22Rv1 (cell line): Measurements from ENCODE around the gene PRAMEF20.
"Not testable (repeated sequence)": the region's sequence is repeated elsewhere in the genome, so short reads cannot be mapped to it uniquely, and the experiment has no call there.

Experiments
- H3K27ac ChIP-seq: fragments of 450-650 bp; 2 replicates; pipeline ENCODE4 v1.5.1; 2017
- CTCF ChIP-seq: fragments of 450-650 bp; IDR thresholded peaks from 2 replicates; pipeline ENCODE4 v1.5.1; 2017; ENCODE audit warnings: mild to moderate bottlenecking
- ZFX ChIP-seq: fragments of 450-650 bp; IDR thresholded peaks from 2 replicates; pipeline ENCODE4 v1.6.1; 2017; ENCODE audit warnings: antibody characterized with exemption, borderline replicate concordance

PRAMEF20 gene

GRCh38 chr1:13435458-13435857 lies 25.2 kb downstream of the PRAMEF20 start:
- TF ChIP-seq CTCF (no peak), ZFX (no peak)

DNA sequence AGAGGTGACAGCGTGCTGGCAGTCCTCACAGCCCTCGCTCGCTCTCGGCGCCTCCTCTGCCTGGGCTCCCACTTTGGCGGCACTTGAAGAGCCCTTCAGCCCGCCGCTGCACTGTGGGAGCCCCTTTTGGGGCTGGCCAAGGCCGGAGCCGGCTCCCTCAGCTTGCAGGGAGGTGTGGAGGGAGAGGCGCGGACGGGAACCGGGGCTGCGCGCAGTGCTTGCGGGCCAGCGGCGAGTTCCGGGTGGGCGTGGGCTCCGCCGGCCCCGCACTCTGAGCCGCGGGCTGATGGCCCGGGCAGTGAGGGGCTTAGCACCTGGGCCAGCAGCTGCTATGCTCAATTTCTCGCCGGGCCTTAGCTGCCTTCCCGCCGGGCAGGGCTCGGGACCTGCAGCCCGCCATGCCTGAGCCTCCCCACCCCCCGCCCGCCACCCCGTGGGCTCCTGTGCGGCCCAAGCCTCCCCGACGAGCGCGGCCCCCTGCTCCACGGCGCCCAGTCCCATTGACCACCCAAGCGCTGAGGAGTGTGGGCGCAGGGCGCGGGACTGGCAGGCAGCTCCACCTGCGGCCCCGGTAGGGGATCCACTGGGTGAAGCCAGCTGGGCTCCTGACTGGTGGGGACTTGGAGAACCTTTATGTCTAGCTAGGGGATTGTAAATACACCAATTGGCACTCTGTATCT lies 29.0 kb downstream of the PRAMEF20 start:
- H3K27ac ChIP-seq: not testable (repeated sequence)

More at GRCh38 chr1:13435458-13435857, 25.2 kb downstream of the PRAMEF20 start:
- H3K27ac ChIP-seq: no peak overlapping the region

GRCh38 chr1:13443335-13443979 lies 33.2 kb downstream of the PRAMEF20 start:
- TF ChIP-seq CTCF: no peak
- no peak for TF ChIP-seq ZFX
- no peak overlapping the region for H3K27ac ChIP-seq

- no peak for TF ChIP-seq ZFX
- no peak overlapping the region for H3K27ac ChIP-seq
Measured at GRCh38 chr1:13450204-13450603, 40.0 kb downstream of the PRAMEF20 start.

DNA sequence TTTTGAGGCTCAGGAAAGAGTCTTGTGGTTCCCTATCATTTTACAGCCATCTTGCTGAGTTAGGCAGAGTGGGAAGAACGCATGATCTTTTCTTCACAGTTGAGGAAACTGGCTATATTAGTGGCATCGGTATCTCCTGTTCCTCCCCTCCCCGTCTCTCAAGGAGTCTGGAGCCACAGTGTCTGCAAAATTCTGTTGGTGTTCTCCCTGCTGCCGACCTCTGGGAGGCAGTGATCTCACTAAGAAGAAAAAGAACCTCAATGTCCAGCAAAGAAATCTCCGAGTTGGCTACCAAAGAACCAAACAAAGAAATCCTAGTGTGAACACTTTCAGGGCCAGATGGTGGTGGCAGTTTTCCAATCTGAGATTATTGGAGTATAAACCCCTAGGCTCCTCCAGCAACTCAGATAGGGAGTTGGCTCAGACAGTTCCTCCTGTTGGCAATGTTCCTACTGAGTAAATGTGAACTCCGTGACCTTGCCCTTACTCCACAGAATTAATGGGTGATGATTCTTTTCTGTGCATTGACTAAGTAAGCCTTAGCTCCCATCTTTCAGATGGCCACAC lies 41.2 kb downstream of the PRAMEF20 start:
- TF ChIP-seq CTCF: no peak
- TF ChIP-seq ZFX: no peak
- H3K27ac ChIP-seq: no peak overlapping the region

GRCh38 chr1:13456904-13457532 lies 46.8 kb downstream of the PRAMEF20 start:
- TF ChIP-seq CTCF: no peak
- TF ChIP-seq ZFX: no peak
- no peak overlapping the region for H3K27ac ChIP-seq

- TF ChIP-seq CTCF: no peak
- no peak for TF ChIP-seq ZFX
Measured at GRCh38 chr1:13461977-13462376, 51.7 kb downstream of the PRAMEF20 start.

DNA sequence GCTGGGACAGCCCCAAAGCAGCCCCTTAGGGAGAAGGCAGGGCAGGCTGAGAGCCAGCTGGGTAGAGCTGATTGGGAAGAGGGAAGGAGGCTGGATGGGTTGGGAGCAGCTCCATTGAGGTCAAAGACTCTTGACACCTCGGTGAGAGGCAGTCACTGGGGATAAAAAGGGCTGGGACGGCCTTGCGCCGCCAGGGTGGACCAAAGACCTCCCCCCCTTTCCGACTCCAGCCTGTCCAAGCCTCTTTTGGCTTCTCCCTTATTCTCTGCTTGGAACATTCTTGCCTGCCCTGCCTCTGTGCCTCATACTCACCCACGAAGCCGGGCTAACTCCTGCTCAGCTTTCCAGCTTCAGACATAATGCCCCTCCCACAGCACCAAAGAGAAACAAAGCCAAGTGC lies 52.4 kb downstream of the PRAMEF20 start:
- TF ChIP-seq CTCF: no peak
- TF ChIP-seq ZFX: no peak

More at GRCh38 chr1:13461977-13462376, 51.7 kb downstream of the PRAMEF20 start:
- H3K27ac ChIP-seq: no peak overlapping the region

More for the DNA sequence above, 52.4 kb downstream of the PRAMEF20 start:
- no peak overlapping the region for H3K27ac ChIP-seq
